ENCODE data around the gene SNW1.

DNA sequence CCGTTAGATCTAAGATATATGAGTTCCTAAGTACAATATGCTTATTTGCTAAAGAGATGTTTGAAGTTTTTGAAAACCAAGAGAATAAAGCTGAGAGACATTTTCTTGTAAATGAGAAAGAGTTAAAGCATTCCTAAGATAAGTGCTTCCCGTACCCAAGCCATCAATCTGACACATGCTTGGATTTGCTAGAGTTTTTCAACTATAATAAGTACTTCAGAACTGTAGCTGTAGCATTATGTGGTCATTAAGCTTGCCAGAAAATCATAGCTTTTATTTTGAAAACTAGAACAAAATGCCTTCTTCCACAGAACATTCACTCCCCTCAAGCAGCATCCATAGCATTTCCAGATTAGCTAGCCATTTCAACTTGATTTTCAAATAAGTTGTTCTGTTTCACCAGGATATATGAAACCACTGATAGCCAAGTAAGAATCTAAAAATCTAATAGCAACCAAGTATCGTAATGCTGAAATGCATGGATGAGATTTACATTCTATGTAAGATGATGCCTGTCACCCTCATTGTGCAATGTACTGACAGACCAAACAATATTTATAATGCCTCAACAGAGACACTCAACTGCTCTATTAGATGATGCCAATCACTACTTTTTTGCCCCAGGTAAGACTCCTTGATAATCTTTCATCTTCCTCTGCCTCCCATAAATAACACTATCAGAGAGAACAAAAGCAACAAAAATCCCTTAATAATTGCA, 8.0 kb downstream of the SNW1 start:
- TF ChIP-seq, protein P1, sequence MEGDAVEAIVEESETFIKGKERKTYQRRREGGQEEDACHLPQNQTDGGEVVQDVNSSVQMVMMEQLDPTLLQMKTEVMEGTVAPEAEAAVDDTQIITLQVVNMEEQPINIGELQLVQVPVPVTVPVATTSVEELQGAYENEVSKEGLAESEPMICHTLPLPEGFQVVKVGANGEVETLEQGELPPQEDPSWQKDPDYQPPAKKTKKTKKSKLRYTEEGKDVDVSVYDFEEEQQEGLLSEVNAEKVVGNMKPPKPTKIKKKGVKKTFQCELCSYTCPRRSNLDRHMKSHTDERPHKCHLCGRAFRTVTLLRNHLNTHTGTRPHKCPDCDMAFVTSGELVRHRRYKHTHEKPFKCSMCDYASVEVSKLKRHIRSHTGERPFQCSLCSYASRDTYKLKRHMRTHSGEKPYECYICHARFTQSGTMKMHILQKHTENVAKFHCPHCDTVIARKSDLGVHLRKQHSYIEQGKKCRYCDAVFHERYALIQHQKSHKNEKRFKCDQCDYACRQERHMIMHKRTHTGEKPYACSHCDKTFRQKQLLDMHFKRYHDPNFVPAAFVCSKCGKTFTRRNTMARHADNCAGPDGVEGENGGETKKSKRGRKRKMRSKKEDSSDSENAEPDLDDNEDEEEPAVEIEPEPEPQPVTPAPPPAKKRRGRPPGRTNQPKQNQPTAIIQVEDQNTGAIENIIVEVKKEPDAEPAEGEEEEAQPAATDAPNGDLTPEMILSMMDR (IDR thresholded peaks at IDR 0.05; ENCODE audit: borderline replicate concordance, extremely low read depth, low read length, poor library complexity, severe bottlenecking), result no peak
- no peak for TF ChIP-seq EZH2 (IDR thresholded peaks at IDR 0.05; ENCODE audit: borderline replicate concordance, low read depth, low read length, severe bottlenecking)

All from DND-41 (cell line).